ENCODE data around the gene CRYBB2.
"Not testable (repeated sequence)": the region's sequence is repeated elsewhere in the genome, so short reads cannot be mapped to it uniquely, and the experiment has no call there.

Gene CRYBB2

DNA sequence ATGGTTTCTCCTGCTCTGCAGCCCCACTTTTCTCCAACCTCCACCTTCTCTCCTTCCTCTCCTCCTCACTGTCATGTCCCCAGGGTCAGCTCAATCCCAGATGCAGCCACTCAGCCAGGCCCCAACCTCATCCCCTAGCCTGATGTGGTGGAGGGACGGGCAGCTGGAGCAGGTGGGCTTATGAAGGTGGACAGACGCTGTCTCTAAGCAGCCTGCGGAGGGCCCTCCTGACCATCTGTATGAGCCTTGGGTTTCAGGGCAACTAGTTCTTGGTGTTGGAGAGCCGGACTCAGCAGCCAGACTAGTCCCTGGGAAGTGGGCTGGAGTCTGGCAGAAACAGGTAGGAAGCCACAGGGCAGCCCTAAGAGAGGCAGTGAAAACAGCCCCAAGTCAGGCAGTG is 18.1 kb downstream of the CRYBB2 start:
- TF ChIP-seq, protein P1, sequence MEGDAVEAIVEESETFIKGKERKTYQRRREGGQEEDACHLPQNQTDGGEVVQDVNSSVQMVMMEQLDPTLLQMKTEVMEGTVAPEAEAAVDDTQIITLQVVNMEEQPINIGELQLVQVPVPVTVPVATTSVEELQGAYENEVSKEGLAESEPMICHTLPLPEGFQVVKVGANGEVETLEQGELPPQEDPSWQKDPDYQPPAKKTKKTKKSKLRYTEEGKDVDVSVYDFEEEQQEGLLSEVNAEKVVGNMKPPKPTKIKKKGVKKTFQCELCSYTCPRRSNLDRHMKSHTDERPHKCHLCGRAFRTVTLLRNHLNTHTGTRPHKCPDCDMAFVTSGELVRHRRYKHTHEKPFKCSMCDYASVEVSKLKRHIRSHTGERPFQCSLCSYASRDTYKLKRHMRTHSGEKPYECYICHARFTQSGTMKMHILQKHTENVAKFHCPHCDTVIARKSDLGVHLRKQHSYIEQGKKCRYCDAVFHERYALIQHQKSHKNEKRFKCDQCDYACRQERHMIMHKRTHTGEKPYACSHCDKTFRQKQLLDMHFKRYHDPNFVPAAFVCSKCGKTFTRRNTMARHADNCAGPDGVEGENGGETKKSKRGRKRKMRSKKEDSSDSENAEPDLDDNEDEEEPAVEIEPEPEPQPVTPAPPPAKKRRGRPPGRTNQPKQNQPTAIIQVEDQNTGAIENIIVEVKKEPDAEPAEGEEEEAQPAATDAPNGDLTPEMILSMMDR (IDR thresholded peaks at IDR 0.05; ENCODE audit: insufficient read depth, low read length): no peak
- TF ChIP-seq POLR2AphosphoS5 (IDR thresholded peaks at IDR 0.05; ENCODE audit: low read depth): no peak
- TF ChIP-seq, protein P2, sequence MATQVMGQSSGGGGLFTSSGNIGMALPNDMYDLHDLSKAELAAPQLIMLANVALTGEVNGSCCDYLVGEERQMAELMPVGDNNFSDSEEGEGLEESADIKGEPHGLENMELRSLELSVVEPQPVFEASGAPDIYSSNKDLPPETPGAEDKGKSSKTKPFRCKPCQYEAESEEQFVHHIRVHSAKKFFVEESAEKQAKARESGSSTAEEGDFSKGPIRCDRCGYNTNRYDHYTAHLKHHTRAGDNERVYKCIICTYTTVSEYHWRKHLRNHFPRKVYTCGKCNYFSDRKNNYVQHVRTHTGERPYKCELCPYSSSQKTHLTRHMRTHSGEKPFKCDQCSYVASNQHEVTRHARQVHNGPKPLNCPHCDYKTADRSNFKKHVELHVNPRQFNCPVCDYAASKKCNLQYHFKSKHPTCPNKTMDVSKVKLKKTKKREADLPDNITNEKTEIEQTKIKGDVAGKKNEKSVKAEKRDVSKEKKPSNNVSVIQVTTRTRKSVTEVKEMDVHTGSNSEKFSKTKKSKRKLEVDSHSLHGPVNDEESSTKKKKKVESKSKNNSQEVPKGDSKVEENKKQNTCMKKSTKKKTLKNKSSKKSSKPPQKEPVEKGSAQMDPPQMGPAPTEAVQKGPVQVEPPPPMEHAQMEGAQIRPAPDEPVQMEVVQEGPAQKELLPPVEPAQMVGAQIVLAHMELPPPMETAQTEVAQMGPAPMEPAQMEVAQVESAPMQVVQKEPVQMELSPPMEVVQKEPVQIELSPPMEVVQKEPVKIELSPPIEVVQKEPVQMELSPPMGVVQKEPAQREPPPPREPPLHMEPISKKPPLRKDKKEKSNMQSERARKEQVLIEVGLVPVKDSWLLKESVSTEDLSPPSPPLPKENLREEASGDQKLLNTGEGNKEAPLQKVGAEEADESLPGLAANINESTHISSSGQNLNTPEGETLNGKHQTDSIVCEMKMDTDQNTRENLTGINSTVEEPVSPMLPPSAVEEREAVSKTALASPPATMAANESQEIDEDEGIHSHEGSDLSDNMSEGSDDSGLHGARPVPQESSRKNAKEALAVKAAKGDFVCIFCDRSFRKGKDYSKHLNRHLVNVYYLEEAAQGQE (IDR thresholded peaks at IDR 0.05; ENCODE audit: insufficient replicate concordance, low read depth): no peak
- no peak for TF ChIP-seq SPI1 (IDR thresholded peaks at IDR 0.05; ENCODE audit: borderline replicate concordance, low read depth)
- no peak for TF ChIP-seq GABPA (IDR thresholded peaks at IDR 0.05; ENCODE audit: low read depth)
- DNase-seq (ENCODE audit: low read depth in 1 of 2, low spot score in 1 of 2): no peak

DNA sequence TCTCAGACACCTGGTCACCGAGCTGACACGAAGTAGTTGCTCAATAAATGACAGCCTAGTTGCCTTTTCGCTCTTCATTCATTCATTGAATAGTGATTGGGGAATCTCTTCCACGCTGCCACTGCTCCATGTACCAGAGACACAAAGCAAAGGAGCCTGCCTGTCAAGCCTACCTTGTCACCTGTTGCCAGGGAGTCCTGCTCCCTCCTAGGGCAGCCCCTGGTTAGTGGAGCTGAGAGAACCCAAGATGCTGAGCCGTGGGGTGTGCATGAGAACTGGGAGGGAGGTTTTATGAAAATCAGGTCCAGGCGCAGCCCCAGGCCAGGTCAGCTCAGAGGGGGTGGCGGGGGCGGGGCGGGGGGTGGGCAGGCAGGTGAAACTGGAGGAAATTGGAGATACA is 18.6 kb downstream of the CRYBB2 start:
- H3K27me3 ChIP-seq (ENCODE audit: insufficient read depth, poor library complexity, severe bottlenecking): not testable (repeated sequence)

More for the DNA sequence above, 18.1 kb downstream of the CRYBB2 start:
- Histone ChIP-seq H3K27me3 (ENCODE audit: insufficient read depth, poor library complexity, severe bottlenecking) (no peaks in the 10 kb centered on the region), H3K27ac (replicated peaks) (no peak overlapping the region), H3K4me3 (replicated peaks; ENCODE audit: insufficient read depth, low read length) (no peak overlapping the region)

DNA sequence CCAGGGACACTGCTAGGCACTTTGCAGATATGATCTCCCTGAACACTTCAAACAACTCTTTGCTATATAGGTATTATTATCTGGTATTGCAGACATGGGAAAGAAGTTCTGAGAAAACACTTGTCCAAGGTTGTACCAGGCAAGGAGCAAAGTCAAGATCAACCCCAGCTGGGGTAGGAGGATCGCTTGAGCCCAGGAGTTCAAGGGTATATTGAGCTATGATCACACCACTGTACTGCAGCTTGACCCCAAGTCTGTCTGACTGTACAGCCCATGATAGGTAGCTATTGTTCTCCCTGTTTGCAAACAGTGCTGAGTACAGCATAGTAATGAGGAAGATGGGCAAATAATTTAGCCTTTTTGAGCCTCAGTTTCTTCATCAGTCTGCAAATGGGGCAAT is 35.7 kb downstream of the CRYBB2 start:
- H3K27ac ChIP-seq (replicated peaks); DNase-seq (ENCODE audit: low read depth in 1 of 2, low spot score in 1 of 2): not testable (repeated sequence)

More for the DNA sequence above, 18.6 kb downstream of the CRYBB2 start:
- not testable (repeated sequence) for H3K27ac ChIP-seq (replicated peaks); H3K4me3 ChIP-seq (replicated peaks; ENCODE audit: insufficient read depth, low read length); DNase-seq (ENCODE audit: low read depth in 1 of 2, low spot score in 1 of 2)

DNA sequence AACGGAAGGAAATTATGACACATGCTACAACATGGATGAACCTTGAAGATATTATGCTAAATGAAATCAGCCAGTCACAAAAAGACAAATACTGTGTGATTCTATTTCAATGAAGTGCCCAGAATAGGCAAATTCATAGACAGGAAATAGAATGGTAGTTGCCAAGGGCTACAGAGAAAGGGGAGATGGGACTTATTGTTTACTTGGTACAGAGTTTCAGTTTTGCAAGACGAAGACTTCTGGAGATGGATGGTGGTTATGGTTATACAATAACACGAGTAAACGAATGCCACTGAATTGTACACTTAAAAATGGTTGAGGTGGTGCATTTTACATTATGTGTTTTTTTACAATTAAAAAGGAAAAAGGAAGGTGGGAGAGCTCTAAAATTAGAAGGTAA is 48.1 kb downstream of the CRYBB2 start:
- DNase-seq (ENCODE audit: low read depth in 1 of 2, low spot score in 1 of 2); H3K4me3 ChIP-seq (replicated peaks; ENCODE audit: insufficient read depth, low read length); H3K27me3 ChIP-seq (ENCODE audit: insufficient read depth, poor library complexity, severe bottlenecking); H3K27ac ChIP-seq (replicated peaks): not testable (repeated sequence)

More for the DNA sequence above, 35.7 kb downstream of the CRYBB2 start:
- not testable (repeated sequence) for H3K27me3 ChIP-seq (ENCODE audit: insufficient read depth, poor library complexity, severe bottlenecking); H3K4me3 ChIP-seq (replicated peaks; ENCODE audit: insufficient read depth, low read length)

DNA sequence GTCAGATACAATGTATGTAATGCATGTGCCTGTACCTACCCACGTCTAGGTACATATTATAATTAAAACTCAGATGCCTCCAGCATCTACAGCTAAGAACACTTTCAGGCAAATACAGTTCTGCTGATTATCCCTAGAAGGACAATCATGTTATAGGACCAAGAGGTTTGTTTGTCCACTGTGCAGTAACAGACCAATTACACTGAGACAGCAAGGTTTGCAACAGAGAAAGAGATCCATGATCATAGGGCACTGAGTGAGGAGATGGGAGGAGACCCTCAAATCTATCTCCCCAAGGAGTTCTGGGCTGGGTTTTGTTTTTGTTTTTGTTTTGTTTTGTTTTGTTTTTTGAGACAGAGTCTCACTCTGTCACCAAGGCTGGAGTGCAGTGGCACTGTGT is 49.5 kb downstream of the CRYBB2 start:
- not testable (repeated sequence) for H3K4me3 ChIP-seq (replicated peaks; ENCODE audit: insufficient read depth, low read length); H3K27ac ChIP-seq (replicated peaks); DNase-seq (ENCODE audit: low read depth in 1 of 2, low spot score in 1 of 2); H3K27me3 ChIP-seq (ENCODE audit: insufficient read depth, poor library complexity, severe bottlenecking)

DNA sequence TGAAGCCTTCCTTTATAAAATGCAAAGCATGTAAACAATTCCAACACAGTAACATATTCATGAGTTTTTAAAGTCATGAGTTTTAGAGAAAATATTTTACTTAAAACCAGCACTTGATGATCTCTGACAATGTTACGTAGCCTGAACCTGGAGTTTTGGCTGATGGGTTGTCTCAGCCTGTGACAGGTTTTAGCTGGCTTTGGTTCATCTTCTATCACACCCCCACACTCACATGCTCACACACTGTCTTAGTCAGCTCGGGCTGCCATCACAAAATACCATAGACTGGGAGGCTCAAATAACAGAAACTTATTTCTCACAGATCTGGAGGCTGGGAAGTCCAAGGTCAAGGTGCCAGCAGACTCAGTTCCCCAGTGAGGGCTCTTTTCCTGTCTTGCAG is 50.6 kb downstream of the CRYBB2 start:
- H3K4me3 ChIP-seq (replicated peaks; ENCODE audit: insufficient read depth, low read length); H3K27ac ChIP-seq (replicated peaks); DNase-seq (ENCODE audit: low read depth in 1 of 2, low spot score in 1 of 2); H3K27me3 ChIP-seq (ENCODE audit: insufficient read depth, poor library complexity, severe bottlenecking): not testable (repeated sequence)

DNA sequence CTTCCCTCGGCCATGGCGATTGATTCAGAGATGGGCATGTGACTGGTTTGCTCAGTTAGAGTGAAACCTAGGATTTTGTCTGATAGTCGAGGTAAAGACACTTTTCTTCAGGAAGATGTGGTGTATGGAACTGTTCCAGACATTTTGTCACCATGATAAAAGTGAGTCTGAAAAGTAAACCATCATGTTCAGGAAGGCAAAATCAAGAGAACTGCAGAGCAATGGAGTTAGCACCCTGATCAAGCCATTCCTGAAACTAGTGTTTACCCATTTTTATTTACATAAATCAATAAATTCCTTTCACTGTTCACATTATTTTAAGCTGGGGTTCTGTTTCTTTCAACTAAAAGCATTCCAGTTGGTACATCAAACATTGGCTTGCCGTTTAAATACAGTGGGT is 53.8 kb downstream of the CRYBB2 start:
- DNase-seq (ENCODE audit: low read depth in 1 of 2, low spot score in 1 of 2); H3K27me3 ChIP-seq (ENCODE audit: insufficient read depth, poor library complexity, severe bottlenecking); H3K4me3 ChIP-seq (replicated peaks; ENCODE audit: insufficient read depth, low read length); H3K27ac ChIP-seq (replicated peaks): not testable (repeated sequence)

DNA sequence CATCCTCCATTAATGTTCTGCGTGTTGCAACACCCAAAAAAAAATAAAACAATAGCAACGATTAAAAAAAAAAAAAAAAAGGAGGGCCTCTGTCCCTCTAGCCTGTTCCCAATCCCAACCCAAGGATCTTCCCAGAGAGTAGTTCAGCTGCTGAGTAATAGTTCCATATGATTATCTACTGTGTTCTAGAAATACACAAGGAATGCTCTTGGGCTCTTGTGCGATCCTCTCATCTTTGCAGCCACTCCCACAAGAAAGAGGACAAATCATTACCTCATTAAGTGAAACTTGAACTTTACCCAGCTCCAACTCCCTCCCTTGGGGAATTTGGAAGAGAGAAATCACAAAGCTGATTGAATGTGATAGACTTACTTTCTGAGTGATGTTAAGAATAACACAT is 54.5 kb downstream of the CRYBB2 start:
- not testable (repeated sequence) for H3K4me3 ChIP-seq (replicated peaks; ENCODE audit: insufficient read depth, low read length); H3K27ac ChIP-seq (replicated peaks); H3K27me3 ChIP-seq (ENCODE audit: insufficient read depth, poor library complexity, severe bottlenecking); DNase-seq (ENCODE audit: low read depth in 1 of 2, low spot score in 1 of 2)

DNA sequence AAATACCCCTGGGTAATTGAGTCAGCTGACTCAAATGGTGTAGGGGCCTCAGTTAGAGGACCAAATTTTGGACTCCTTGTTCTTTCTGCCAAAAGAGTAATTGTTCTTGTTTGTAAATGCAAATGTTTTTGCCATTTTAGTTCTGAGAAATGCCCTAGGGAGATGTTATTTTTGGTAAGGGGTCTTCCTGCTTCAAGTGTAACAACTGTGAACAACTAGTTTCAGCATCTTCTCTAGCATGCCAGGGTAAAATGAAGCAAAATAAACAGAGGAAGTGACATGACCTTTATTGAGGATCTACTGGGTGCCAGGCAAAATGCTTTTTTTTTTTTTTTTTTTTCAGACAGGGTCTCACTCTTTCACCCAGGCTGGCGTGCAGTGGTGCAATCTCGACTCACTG is 60.7 kb downstream of the CRYBB2 start:
- peaks cover 18% of the 10 kb centered on the region for H3K27me3 ChIP-seq (ENCODE audit: insufficient read depth, poor library complexity, severe bottlenecking)
- peak in 1 of 2 experiments; percentile 54 for DNase-seq (ENCODE audit: low read depth in 1 of 2, low spot score in 1 of 2)
- H3K4me3 ChIP-seq (replicated peaks; ENCODE audit: insufficient read depth, low read length); H3K27ac ChIP-seq (replicated peaks): not testable (repeated sequence)
